Common myeloid progenitor, CD34-positive (primary cell): ENCODE data around the gene PLCXD3.
"Not testable (repeated sequence)": the region's sequence is repeated elsewhere in the genome, so short reads cannot be mapped to it uniquely, and the experiment has no call there.

Experiments
- CTCF ChIA-PET: fragments of 350-600 bp; sonication (Branson Sonifier 250); formaldehyde crosslinking; loops from one replicate; lab custom pipeline; 2021; ENCODE audit warnings: antibody characterized with exemption; lab: Charles Lee
- POLR2A ChIA-PET: fragments of 350-600 bp; sonication (Branson Sonifier 250); formaldehyde crosslinking; loops from one replicate; lab custom pipeline; 2021; ENCODE audit warnings: antibody characterized with exemption; lab: Charles Lee
- DNase-seq, 3 donors: peaks; one replicate each; pipeline versions ENCODE4 v3.0.0 to v3.0.0-alpha.2; 2013
- H3K27ac ChIP-seq, 2 experiments: 1 replicate in 1 of 2; 2 replicates in 1 of 2; pipeline ENCODE4 v1.7.0; 2013; ENCODE audit warnings: inconsistent platforms in 2 of 2, low read length in 2 of 2, mild to moderate bottlenecking in 2 of 2, low read depth in 1 of 2, moderate library complexity in 1 of 2; ENCODE audit not compliant: severe bottlenecking in 2 of 2, insufficient read depth in 1 of 2, poor library complexity in 1 of 2
- H3K27me3 ChIP-seq, 5 experiments: replicated peaks in 2 of 5; 1 replicate in 3 of 5; 2 replicates in 2 of 5; pipeline versions ENCODE4 v1.6.1 to v1.7.0; 2013; ENCODE audit warnings: low read length in 4 of 5, mild to moderate bottlenecking in 2 of 5, moderate library complexity in 2 of 5, inconsistent platforms in 1 of 5; ENCODE audit not compliant: insufficient read depth in 5 of 5, control insufficient read depth in 4 of 5
- H3K36me3 ChIP-seq, 4 experiments: 1 replicate in 2 of 4; 2 replicates in 2 of 4; pipeline versions ENCODE4 v1.6.1 to v1.7.0; 2013; ENCODE audit warnings: low read length in 3 of 4, control low read depth in 1 of 4, mild to moderate bottlenecking in 1 of 4; ENCODE audit not compliant: control insufficient read depth in 4 of 4, insufficient read depth in 4 of 4
- H3K4me1 ChIP-seq, 4 experiments: 1 replicate in 3 of 4; 2 replicates in 1 of 4; pipeline versions ENCODE4 v1.6.1 to v1.7.1; 2013; ENCODE audit warnings: low read length in 3 of 4, mild to moderate bottlenecking in 3 of 4, control low read depth in 1 of 4, inconsistent platforms in 1 of 4, moderate library complexity in 1 of 4; ENCODE audit not compliant: control insufficient read depth in 4 of 4, insufficient read depth in 4 of 4; ENCODE audit errors: control extremely low read depth in 1 of 4
- H3K4me3 ChIP-seq, 7 experiments: 1 replicate in 4 of 7; 2 replicates in 3 of 7; pipeline versions ENCODE4 v1.5.1 to v1.7.0; 2013; ENCODE audit warnings: mild to moderate bottlenecking in 7 of 7, low read length in 6 of 7, moderate library complexity in 6 of 7, inconsistent platforms in 2 of 7, low read depth in 2 of 7, control low read depth in 1 of 7; ENCODE audit not compliant: insufficient read depth in 4 of 7, control insufficient read depth in 1 of 7; ENCODE audit errors: extremely low read depth in 1 of 7
- H3K9me3 ChIP-seq, 5 experiments: 1 replicate in 4 of 5; 2 replicates in 1 of 5; pipeline versions ENCODE4 v1.6.1 to v1.7.1; 2013; ENCODE audit warnings: low read length in 4 of 5, mild to moderate bottlenecking in 2 of 5, inconsistent platforms in 1 of 5, low read depth in 1 of 5, moderate library complexity in 1 of 5; ENCODE audit not compliant: control insufficient read depth in 4 of 5, insufficient read depth in 2 of 5; ENCODE audit errors: control extremely low read depth in 1 of 5
- WGBS: methylation state at CpG from one replicate; pipeline ENCODE4 v1.1.5; 2013; ENCODE audit not compliant: insufficient coverage; 5-methylcytosine and 5-hydroxymethylcytosine counted together

Gene PLCXD3

GRCh38 chr5:41325074-41325473 lies 185.3 kb downstream of the PLCXD3 start:
- DNase-seq, result no peak
- no peaks in the 10 kb centered on the region for H3K27me3 ChIP-seq
- H3K4me1 ChIP-seq, result no peaks in the 10 kb centered on the region
- POLR2A ChIA-PET, result no interaction called here
- no peaks in the 10 kb centered on the region for H3K36me3 ChIP-seq
- CTCF ChIA-PET, result no interaction called here
- no peak overlapping the region for H3K4me3 ChIP-seq
- H3K27ac ChIP-seq, result no peak overlapping the region
- no CpG with 5 or more reads among the region's 2 CpGs for WGBS
- no peaks in the 10 kb centered on the region for H3K9me3 ChIP-seq

DNA sequence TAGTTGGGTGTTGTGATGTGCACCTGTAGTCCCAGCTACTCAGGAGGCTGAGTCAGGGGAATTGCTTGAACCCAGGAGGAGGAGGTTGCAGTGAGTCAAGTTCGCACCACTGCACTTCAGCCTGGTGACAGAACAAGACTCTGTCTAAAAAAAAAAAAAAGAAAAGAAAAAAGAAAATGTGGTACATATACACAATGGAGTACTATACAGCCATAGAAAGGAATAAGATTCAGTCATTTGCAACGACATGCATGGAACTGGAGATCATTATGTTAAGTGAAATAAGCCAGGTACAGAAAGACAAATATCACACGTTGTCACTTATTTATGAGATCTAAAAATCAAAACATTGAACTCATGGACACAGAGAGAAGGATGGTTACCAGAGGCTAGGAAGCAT lies 187.6 kb downstream of the PLCXD3 start:
- CTCF ChIA-PET, H3K36me3 ChIP-seq, H3K27me3 ChIP-seq, H3K27ac ChIP-seq, H3K4me3 ChIP-seq, DNase-seq, H3K4me1 ChIP-seq, H3K9me3 ChIP-seq, POLR2A ChIA-PET: not testable (repeated sequence)
- WGBS, result no CpG with 5 or more reads among the region's 3 CpGs

DNA sequence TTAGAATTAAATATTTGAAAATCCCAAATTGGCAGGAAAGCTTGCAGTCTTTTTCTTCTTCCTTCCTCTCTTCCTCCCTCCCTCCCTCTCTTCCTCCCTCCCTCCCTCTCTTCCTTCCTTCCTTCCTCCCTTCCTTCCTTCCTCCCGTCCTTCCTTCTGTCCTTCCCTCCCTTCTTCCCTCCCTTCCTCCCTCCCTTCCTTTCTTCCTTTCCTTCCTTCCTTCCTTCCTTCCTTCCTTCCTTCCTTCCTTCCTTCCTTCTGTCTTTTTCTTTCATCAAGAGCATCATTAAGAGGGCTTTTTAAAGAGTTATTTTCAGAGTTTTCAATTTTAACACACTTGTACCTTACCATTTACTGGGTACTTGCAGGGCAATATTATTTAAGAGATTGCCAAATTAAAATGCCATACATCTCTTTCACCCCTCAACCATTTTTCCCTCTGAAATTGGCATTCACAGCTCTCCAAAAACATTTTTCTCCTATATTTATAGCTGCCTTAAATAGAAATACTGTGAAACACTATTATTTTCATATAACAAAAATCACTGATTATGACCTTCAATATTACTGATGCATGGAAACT lies 197.8 kb downstream of the PLCXD3 start:
- DNase-seq, result no peak
- ChIA-PET POLR2A (no interaction called here), CTCF (interaction anchor here (1.0 kb wide), 1 partner anchor 26 kb away, joined by 3 read pairs; no protein-coding TSS in a partner anchor)
- H3K4me3 ChIP-seq, result no peak overlapping the region
- no peaks in the 10 kb centered on the region for H3K9me3 ChIP-seq
- H3K27ac ChIP-seq, result no peak overlapping the region
- WGBS, result 80% methylated on average over 1 of the region's 1 CpG
- no peaks in the 10 kb centered on the region for H3K36me3 ChIP-seq
- no peaks in the 10 kb centered on the region for H3K27me3 ChIP-seq
- no peaks in the 10 kb centered on the region for H3K4me1 ChIP-seq

DNA sequence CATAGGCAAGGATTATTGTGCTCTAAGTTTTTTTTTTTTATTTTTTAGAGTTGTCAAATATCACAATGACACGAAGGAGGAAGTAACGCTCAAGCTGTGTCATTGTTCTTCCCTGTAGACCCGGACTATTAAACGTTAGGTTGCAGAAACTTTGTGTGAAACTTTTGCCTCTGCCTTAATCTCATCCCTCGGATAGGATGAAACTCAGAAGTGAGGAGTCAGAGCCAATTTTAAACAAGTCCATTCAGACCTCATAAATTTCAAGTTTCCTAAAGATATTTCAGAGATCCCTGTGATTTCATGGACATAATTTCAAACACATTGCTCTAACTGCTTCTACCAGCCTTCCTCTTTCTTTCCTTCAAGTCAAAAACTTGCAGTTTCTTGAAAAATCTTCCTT lies 198.3 kb downstream of the PLCXD3 start:
- Histone ChIP-seq H3K27ac (no peak overlapping the region), H3K9me3 (no peaks in the 10 kb centered on the region), H3K36me3 (no peaks in the 10 kb centered on the region), H3K27me3 (no peaks in the 10 kb centered on the region), H3K4me3 (no peak overlapping the region), H3K4me1 (no peaks in the 10 kb centered on the region)
- no peak for DNase-seq
- CTCF ChIA-PET, result no interaction called here
- WGBS, result 79% methylated on average over 5 of the region's 5 CpGs
- POLR2A ChIA-PET, result no interaction called here

DNA sequence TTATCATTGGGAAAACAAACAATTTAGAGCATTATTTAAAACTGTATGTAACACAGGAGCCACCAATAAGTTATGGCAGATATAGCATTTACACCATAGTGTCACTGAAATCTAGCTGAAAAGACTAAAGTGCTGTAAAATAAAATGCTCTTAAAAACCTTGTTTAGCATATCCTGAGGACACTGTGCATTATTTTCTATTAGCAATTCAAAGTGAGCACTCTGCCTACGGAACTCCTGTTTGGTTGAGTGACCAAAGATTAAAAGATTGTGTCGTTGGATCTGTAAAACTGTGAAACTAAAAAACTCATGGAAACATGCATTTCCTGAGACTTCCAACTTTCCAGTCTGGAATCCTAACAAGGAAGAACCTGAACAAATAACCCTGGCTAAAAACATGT lies 201.1 kb downstream of the PLCXD3 start:
- 40% methylated on average over 1 of the region's 2 CpGs for WGBS
- H3K9me3 ChIP-seq, result no peaks in the 10 kb centered on the region
- H3K27ac ChIP-seq, result no peak overlapping the region
- POLR2A ChIA-PET, result no interaction called here
- DNase-seq, result no peak
- CTCF ChIA-PET, result no interaction called here
- no peak overlapping the region for H3K4me3 ChIP-seq
- H3K36me3 ChIP-seq, result no peaks in the 10 kb centered on the region
- H3K4me1 ChIP-seq, result no peaks in the 10 kb centered on the region
- H3K27me3 ChIP-seq, result no peaks in the 10 kb centered on the region

DNA sequence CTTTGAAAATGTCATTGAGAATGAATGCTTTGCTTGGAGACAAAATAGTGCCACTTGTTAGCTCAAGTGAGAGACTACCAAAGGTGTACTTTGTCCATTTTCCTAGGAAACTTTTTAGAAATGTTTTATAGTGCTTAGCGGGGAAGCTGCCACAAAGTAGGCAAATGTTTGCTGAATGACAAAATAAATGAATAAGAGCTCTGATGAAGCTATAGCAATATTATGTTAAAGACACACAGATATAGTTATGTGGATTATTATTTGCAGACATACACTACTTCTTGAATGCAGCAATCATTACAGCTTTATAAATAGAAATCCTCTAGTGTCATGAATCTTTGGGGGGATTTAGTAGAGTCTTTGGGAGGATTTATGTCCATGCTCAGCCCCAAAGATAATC lies 204.4 kb downstream of the PLCXD3 start:
- Histone ChIP-seq H3K9me3 (no peaks in the 10 kb centered on the region), H3K27ac (no peak overlapping the region), H3K4me3 (no peak overlapping the region), H3K27me3 (no peaks in the 10 kb centered on the region), H3K4me1 (no peaks in the 10 kb centered on the region), H3K36me3 (no peaks in the 10 kb centered on the region)
- DNase-seq, result no peak
- POLR2A ChIA-PET, result no interaction called here
- CTCF ChIA-PET, result no interaction called here
- no CpG with 5 or more reads among the region's 1 CpG for WGBS

DNA sequence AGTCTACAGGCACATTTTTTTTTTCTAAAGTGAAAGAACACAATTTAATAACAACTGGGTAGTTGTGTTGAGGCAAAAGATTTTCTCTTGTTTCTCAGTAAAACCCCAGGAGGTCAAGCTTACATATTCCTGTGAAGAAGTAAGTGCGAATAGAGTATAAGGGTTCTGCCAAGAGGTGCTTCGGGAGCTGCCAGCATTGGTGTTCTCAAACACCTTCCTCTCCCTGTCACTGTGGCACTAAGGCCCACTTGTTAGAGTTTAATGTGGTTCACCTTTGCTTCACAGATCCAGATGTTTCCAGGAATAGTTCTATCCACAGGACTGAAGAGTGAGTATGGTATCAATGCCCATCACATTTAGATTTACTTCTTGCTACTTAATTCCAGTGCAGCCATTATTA lies 205.3 kb downstream of the PLCXD3 start:
- WGBS, result 83% methylated on average over 1 of the region's 2 CpGs

More for the DNA sequence above, 205.3 kb downstream of the PLCXD3 start:
- no peaks in the 10 kb centered on the region for H3K4me1 ChIP-seq
- H3K4me3 ChIP-seq, result no peak overlapping the region
- no peaks in the 10 kb centered on the region for H3K36me3 ChIP-seq
- no peaks in the 10 kb centered on the region for H3K27me3 ChIP-seq
- ChIA-PET CTCF (no interaction called here), POLR2A (no interaction called here)
- H3K9me3 ChIP-seq, result no peaks in the 10 kb centered on the region
- no peak for DNase-seq
- no peak overlapping the region for H3K27ac ChIP-seq
